ENCODE data around the gene SERINC4.
"Not testable (repeated sequence)": the region's sequence is repeated elsewhere in the genome, so short reads cannot be mapped to it uniquely, and the experiment has no call there.

Gene SERINC4

GRCh38 chr15:43825305-43825704, 25.3 kb upstream of the SERINC4 start:
- not testable (repeated sequence) for H3K9me3 ChIP-seq (ENCODE audit: control insufficient read depth in 2 of 2, low read length in 2 of 2); H3K4me3 ChIP-seq (ENCODE audit: low read length in 2 of 2); H3K27me3 ChIP-seq (ENCODE audit: control insufficient read depth in 2 of 2, insufficient read depth in 2 of 2, low read length in 2 of 2); H3K27ac ChIP-seq (ENCODE audit: low read depth in 2 of 2, low read length in 2 of 2); H3K36me3 ChIP-seq (ENCODE audit: control insufficient read depth in 2 of 2, insufficient read depth in 2 of 2, low read length in 2 of 2); H3K9ac ChIP-seq (ENCODE audit: low read depth in 1 of 2, low read length in 2 of 2)
- H3K4me1 ChIP-seq (ENCODE audit: control insufficient read depth in 2 of 2, insufficient read depth in 2 of 2, low read length in 2 of 2) = peaks cover 12 to 26% of the 10 kb centered on the region in 2 donors

- Histone ChIP-seq H3K27ac (ENCODE audit: low read depth in 2 of 2, low read length in 2 of 2) (peak within 1 kb of the TSS; percentile 93 to 94), H3K27me3 (ENCODE audit: control insufficient read depth in 2 of 2, insufficient read depth in 2 of 2, low read length in 2 of 2) (no peaks in the 10 kb centered on the region), H3K4me3 (ENCODE audit: low read length in 2 of 2) (peak within 1 kb of the TSS; percentile 90 to 100), H3K9ac (ENCODE audit: low read depth in 1 of 2, low read length in 2 of 2) (peak within 1 kb of the TSS; percentile 98), H3K4me1 (ENCODE audit: control insufficient read depth in 2 of 2, insufficient read depth in 2 of 2, low read length in 2 of 2) (peaks cover 12 to 26% of the 10 kb centered on the region in 2 donors), H3K36me3 (ENCODE audit: control insufficient read depth in 2 of 2, insufficient read depth in 2 of 2, low read length in 2 of 2) (no peaks in the 10 kb centered on the region), H3K9me3 (ENCODE audit: control insufficient read depth in 2 of 2, low read length in 2 of 2) (no peaks in the 10 kb centered on the region)
Measured at GRCh38 chr15:43824302-43825246, 24.6 kb upstream of the SERINC4 start, which contains the start of gene MFAP1. Gene MFAP1 (minus strand): TSS chr15:43824690. CDS start chr15:43824569, 121 bp downstream.

DNA sequence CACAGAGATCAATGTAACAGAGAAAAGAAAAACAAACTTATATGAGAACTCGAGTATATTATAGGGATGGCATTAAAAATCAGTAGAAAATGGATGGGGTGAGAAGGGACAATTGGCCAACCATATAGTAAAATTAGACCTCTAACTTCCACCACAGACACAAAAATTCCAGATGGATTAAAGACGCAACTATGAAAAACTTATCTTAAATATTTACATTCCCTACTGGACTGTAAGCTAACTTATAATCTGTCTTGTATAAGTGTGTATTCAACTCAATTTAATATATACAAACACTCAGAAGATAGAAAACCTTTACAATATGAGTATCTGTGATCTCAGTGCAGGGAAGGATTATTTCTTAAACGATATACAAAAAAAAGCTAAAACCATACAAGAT, 21.5 kb upstream of the SERINC4 start:
- Histone ChIP-seq H3K4me3 (ENCODE audit: low read length in 2 of 2) (no peak overlapping the region), H3K9ac (ENCODE audit: low read depth in 1 of 2, low read length in 2 of 2) (no peak overlapping the region), H3K27ac (ENCODE audit: low read depth in 2 of 2, low read length in 2 of 2) (no peak overlapping the region), H3K27me3 (ENCODE audit: control insufficient read depth in 2 of 2, insufficient read depth in 2 of 2, low read length in 2 of 2) (no peaks in the 10 kb centered on the region), H3K36me3 (ENCODE audit: control insufficient read depth in 2 of 2, insufficient read depth in 2 of 2, low read length in 2 of 2) (peaks cover 9 to 10% of the 10 kb centered on the region in 2 donors), H3K9me3 (ENCODE audit: control insufficient read depth in 2 of 2, low read length in 2 of 2) (no peaks in the 10 kb centered on the region), H3K4me1 (ENCODE audit: control insufficient read depth in 2 of 2, insufficient read depth in 2 of 2, low read length in 2 of 2) (peaks cover 12 to 18% of the 10 kb centered on the region in 2 donors)

DNA sequence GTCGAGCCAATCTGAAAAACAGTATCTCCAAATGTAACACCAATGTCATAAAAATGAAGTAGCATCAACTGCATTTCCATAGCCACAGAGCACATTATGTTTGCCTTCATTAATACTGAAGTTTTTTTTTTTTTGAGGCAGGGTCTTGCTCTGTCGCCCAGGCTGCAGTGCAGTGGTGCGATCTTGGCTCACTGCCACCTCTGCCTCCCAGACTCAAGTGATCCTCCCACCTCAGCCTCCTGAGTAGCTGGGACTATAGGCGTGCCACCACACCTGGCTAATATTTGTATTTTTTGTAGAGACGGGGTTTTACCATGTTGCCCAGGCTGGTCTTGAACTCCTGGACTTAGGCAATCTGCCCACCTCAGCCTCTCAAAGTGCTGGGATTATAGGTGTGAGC, 15.0 kb upstream of the SERINC4 start:
- not testable (repeated sequence) for H3K9me3 ChIP-seq (ENCODE audit: control insufficient read depth in 2 of 2, low read length in 2 of 2)
- H3K36me3 ChIP-seq (ENCODE audit: control insufficient read depth in 2 of 2, insufficient read depth in 2 of 2, low read length in 2 of 2) = peaks cover 52 to 53% of the 10 kb centered on the region in 2 donors

DNA sequence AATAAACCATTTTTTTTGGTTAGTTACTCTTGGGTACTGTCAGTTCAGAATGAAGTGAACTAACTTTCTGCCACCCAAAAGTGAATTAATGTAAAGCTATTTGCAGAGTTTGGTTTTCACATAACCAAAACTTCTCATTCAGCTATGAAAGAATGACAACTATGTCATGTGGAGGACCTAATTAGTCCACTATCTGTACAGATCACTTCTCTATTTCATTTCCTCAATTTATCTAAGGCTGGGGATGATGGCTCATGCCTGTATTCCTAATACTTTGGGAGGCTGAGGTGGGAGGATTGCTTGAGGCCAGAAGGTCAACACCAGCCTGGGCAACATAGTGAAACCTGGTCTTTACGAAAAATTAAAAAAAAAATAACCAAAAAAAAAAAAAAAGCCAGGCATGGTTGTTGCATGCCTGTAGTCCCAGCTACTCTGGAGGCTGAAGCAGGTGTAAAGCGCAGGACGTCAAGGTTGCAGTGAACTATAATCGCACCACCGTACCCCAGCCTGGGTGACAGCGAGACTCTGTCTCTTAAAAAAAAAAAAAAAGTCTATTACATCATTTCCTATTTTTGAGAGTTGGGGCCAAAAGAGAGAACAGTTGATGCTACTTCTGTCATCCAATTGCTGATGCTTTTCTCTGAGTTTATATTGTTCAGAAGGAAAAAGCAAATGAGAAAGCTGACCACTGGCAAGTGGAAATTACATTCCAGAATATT, 9.1 kb upstream of the SERINC4 start:
- Histone ChIP-seq H3K36me3 (ENCODE audit: control insufficient read depth in 2 of 2, insufficient read depth in 2 of 2, low read length in 2 of 2) (peaks cover 66 to 68% of the 10 kb centered on the region in 2 donors), H3K4me1 (ENCODE audit: control insufficient read depth in 2 of 2, insufficient read depth in 2 of 2, low read length in 2 of 2) (no peaks in the 10 kb centered on the region), H3K27ac (ENCODE audit: low read depth in 2 of 2, low read length in 2 of 2) (no peak overlapping the region), H3K27me3 (ENCODE audit: control insufficient read depth in 2 of 2, insufficient read depth in 2 of 2, low read length in 2 of 2) (no peaks in the 10 kb centered on the region), H3K9ac (ENCODE audit: low read depth in 1 of 2, low read length in 2 of 2) (no peak overlapping the region), H3K4me3 (ENCODE audit: low read length in 2 of 2) (no peak overlapping the region), H3K9me3 (ENCODE audit: control insufficient read depth in 2 of 2, low read length in 2 of 2) (no peaks in the 10 kb centered on the region)

More for the DNA sequence above, 15.0 kb upstream of the SERINC4 start:
- not testable (repeated sequence) for H3K27ac ChIP-seq (ENCODE audit: low read depth in 2 of 2, low read length in 2 of 2); H3K4me1 ChIP-seq (ENCODE audit: control insufficient read depth in 2 of 2, insufficient read depth in 2 of 2, low read length in 2 of 2); H3K4me3 ChIP-seq (ENCODE audit: low read length in 2 of 2); H3K9ac ChIP-seq (ENCODE audit: low read depth in 1 of 2, low read length in 2 of 2); H3K27me3 ChIP-seq (ENCODE audit: control insufficient read depth in 2 of 2, insufficient read depth in 2 of 2, low read length in 2 of 2)

GRCh38 chr15:43808435-43808950, 8.5 kb upstream of the SERINC4 start:
- no peak overlapping the region for H3K9ac ChIP-seq (ENCODE audit: low read depth in 1 of 2, low read length in 2 of 2)
- H3K27ac ChIP-seq (ENCODE audit: low read depth in 2 of 2, low read length in 2 of 2) = peak overlapping the region in 1 of 2 donors; percentile 48
- H3K36me3 ChIP-seq (ENCODE audit: control insufficient read depth in 2 of 2, insufficient read depth in 2 of 2, low read length in 2 of 2) = peaks cover 60 to 64% of the 10 kb centered on the region in 2 donors

DNA sequence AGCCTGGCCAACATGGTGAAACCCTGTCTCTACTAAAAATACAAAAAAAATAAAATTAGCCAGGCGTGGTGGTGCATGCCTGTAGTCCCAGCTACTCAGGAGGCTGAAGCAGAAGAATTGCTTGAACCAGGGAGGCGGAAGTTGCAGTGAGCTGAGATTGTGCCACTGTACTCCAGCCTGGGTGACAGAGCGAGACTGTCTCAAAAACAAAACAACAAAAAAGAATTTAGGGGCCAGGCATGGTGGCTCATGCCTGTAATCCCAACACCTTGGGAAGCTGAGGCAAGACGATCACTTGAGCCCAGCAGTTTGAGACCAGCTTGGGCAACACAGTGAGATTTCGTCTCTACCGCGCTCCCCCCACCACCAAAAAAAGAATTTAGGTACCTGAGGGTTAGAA, 2.7 kb upstream of the SERINC4 start:
- H3K4me1 ChIP-seq (ENCODE audit: control insufficient read depth in 2 of 2, insufficient read depth in 2 of 2, low read length in 2 of 2) = peaks cover 27 to 29% of the 10 kb centered on the region in 2 donors
- H3K9me3 ChIP-seq (ENCODE audit: control insufficient read depth in 2 of 2, low read length in 2 of 2); H3K27me3 ChIP-seq (ENCODE audit: control insufficient read depth in 2 of 2, insufficient read depth in 2 of 2, low read length in 2 of 2); H3K27ac ChIP-seq (ENCODE audit: low read depth in 2 of 2, low read length in 2 of 2); H3K9ac ChIP-seq (ENCODE audit: low read depth in 1 of 2, low read length in 2 of 2); H3K4me3 ChIP-seq (ENCODE audit: low read length in 2 of 2): not testable (repeated sequence)
- peaks cover 25 to 46% of the 10 kb centered on the region in 2 donors for H3K36me3 ChIP-seq (ENCODE audit: control insufficient read depth in 2 of 2, insufficient read depth in 2 of 2, low read length in 2 of 2)

More at GRCh38 chr15:43808435-43808950, 8.5 kb upstream of the SERINC4 start:
- Histone ChIP-seq H3K4me1 (ENCODE audit: control insufficient read depth in 2 of 2, insufficient read depth in 2 of 2, low read length in 2 of 2) (no peaks in the 10 kb centered on the region), H3K4me3 (ENCODE audit: low read length in 2 of 2) (no peak overlapping the region), H3K27me3 (ENCODE audit: control insufficient read depth in 2 of 2, insufficient read depth in 2 of 2, low read length in 2 of 2) (no peaks in the 10 kb centered on the region), H3K9me3 (ENCODE audit: control insufficient read depth in 2 of 2, low read length in 2 of 2) (no peaks in the 10 kb centered on the region)

DNA sequence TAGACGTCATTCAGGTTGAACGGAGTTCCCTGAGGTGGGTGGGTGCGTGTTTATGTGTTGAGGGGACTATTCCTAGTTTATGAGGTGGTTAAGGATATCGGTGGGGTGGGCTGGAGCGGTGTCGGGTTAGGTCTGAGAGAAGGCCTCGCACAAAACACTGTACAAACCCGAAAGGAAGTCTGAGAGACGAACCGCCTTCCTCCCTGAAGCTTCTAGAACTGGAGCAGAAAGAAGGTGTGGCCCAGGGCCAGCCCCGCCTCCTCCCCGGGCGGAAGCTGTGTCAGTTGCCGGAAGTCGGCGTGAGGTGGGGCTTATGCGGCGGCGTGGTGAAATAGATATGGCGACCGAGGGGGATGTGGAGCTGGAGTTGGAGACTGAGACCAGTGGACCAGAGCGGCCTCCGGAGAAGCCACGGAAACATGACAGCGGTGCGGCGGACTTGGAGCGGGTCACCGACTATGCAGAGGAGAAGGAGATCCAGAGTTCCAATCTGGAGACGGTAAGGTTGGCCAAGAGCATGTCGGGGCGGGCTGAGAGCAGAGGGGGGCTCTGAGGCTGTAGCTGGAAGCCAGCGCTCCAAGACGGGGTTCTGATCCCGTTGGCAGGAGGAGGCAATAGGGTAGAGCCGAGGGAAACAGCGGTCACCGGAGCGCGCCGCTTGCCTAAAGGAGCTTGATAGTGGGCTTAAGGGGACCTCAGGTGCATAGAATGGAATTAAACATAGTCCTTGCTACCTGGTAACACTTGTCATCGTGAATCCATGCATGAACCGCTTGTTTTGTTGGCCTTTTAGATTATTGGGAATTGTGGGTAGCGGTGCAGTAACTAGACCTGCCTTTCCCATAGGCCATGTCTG, 494 bp upstream of the SERINC4 start, which contains the start of gene HYPK:
TSS of gene HYPK (plus strand) at position 314 of the 856 bp plus-strand sequence. CDS start at position 338, 24 bp downstream.
- H3K36me3 ChIP-seq (ENCODE audit: control insufficient read depth in 2 of 2, insufficient read depth in 2 of 2, low read length in 2 of 2) = peaks cover 33 to 52% of the 10 kb centered on the region in 2 donors
- H3K4me3 ChIP-seq (ENCODE audit: low read length in 2 of 2) = peak within 1 kb of the TSS; percentile 95 to 98
- H3K9ac ChIP-seq (ENCODE audit: low read depth in 1 of 2, low read length in 2 of 2) = peak within 1 kb of the TSS; percentile 93 to 98
- peaks cover 29 to 34% of the 10 kb centered on the region in 2 donors for H3K4me1 ChIP-seq (ENCODE audit: control insufficient read depth in 2 of 2, insufficient read depth in 2 of 2, low read length in 2 of 2)
- peak within 1 kb of the TSS; percentile 93 to 95 for H3K27ac ChIP-seq (ENCODE audit: low read depth in 2 of 2, low read length in 2 of 2)
- H3K9me3 ChIP-seq (ENCODE audit: control insufficient read depth in 2 of 2, low read length in 2 of 2) = no peaks in the 10 kb centered on the region
- H3K27me3 ChIP-seq (ENCODE audit: control insufficient read depth in 2 of 2, insufficient read depth in 2 of 2, low read length in 2 of 2) = no peaks in the 10 kb centered on the region

DNA sequence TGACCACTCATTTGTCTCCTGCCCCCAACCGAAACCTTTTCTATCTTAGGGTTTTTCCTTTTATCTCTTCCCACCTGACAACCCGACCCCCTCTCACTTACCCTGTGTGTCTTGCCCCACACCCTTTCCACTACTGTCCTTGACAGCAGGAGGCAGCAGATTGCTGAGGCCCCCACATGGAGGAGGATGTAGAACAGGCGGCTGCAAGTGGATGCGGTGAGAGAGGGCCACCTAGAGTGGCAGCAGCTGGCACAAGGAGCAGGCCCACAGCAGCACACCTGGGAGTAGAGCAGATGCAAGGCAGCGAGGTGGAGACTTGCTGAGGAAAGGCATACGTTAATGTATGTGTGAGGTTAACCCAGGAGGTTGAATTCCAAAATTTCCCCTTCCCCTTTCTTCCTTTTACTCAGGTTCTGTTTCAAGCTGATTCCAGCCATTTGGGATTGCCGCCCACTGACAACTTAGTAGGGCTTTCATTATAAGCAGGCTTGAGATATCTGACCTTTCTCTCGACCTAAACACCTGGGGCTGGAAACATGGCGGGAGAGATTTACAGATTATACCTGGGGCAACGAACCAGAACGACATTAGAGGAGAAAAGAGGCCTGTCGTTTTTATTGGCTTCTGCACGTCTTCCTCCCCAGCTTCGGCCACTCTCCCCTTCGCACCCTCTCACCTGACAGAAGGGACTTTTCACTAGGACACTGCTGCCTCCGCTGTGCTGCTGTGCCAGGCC, 643 bp downstream of the SERINC4 start:
- Histone ChIP-seq H3K4me3 (ENCODE audit: low read length in 2 of 2) (peak overlapping the region; percentile 95 to 98), H3K27me3 (ENCODE audit: control insufficient read depth in 2 of 2, insufficient read depth in 2 of 2, low read length in 2 of 2) (no peaks in the 10 kb centered on the region), H3K36me3 (ENCODE audit: control insufficient read depth in 2 of 2, insufficient read depth in 2 of 2, low read length in 2 of 2) (peaks cover 31 to 56% of the 10 kb centered on the region in 2 donors), H3K27ac (ENCODE audit: low read depth in 2 of 2, low read length in 2 of 2) (peak overlapping the region; percentile 93 to 95), H3K9me3 (ENCODE audit: control insufficient read depth in 2 of 2, low read length in 2 of 2) (no peaks in the 10 kb centered on the region), H3K4me1 (ENCODE audit: control insufficient read depth in 2 of 2, insufficient read depth in 2 of 2, low read length in 2 of 2) (peaks cover 33 to 38% of the 10 kb centered on the region in 2 donors), H3K9ac (ENCODE audit: low read depth in 1 of 2, low read length in 2 of 2) (peak overlapping the region; percentile 64 to 93)

Measured in mucosa of rectum (tissue), 2 donors.